G401 (cell line): ENCODE measurements around the gene KIF23. TPM values are rescaled to one million over a fixed set of nuclear protein-coding genes. Genes with fewer than 3 reads are reported as not detected.

Experiments
- DNase-seq: peaks from one replicate; pipeline ENCODE4 v3.0.0-alpha.2; 2015; ENCODE audit warnings: low spot score
- in situ Hi-C: cut with HindIII; loops from 2 replicates; pipeline ENCODE4 v1.10.0; 2016; ENCODE audit warnings: low sequenced_read_pairs, mixed read lengths
- total RNA-seq: library from RNA; depleted of rRNA; stranded (reverse); fragments of >200 nt; shearing (Covaris generic); gene quantifications from 2 replicates; pipeline ENCODE4 v1.2.3, GENCODE V29; 2014

Gene KIF23
- total RNA-seq, 1 experiment from 2014 or later, result 46.1 TPM

DNA sequence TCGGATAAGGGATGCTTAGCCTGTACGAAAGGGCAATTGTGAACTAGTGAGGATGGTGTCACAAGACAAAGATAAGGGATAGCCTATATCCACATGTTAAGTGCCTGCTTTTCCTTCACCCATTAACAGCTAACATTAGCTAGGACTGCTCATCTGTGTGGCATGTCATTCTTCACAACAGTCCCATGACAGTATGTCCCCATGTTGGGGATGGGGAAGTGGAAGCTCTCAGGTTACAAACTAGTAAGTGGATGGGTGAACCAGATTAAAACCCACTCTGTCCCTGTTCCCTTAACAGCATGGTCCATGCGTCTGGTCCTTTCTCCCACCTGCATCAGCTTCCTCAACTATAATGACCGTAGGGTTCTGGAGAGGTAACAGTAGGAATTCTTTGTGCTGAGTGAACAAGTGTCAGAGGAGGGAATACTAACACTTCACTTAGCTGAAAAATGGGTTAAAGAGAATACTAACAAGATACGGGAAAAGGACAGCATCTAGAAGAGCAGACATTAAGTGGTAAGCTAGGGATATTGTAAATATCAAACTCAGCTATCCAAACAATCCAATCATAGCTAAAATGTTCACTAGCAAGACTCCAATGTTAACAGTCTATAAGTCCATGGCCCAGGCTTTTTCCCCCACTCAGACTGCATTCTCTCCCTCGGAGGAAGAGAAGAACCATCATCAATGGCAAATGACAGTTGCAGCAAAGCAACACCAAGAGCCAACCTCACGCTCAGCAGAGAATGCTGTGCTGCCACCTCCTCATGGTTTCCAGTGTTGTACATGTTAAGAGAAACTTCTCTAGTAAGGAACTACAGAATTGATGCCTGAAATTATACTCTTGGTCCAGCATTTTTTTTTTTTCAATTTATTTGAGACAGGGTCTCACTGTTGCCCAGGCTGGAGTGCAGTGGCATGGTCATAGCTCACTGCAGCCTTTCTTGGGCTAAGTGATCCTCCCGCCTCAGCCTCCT, 43.4 kb downstream of the KIF23 start:
- in situ Hi-C loops, result no loop called here
- no peak for DNase-seq

DNA sequence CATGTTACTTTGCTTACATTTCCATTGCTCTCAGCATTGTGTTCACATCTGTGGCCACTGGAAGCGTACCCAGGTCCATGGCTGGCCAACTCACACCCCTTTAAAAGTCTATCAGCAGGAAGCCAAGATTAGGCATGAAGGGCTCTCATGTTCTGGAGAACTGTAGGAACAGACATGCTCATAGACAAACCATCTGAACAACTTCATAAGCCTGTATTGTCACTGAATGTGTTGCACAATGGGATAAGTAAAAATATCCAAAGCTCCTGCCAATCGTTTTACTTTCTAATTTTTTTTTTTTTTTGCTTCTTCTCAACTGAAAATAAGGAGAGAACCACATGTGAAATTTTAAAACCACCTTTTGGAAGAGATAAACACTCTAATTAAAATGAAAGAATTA, 44.9 kb downstream of the KIF23 start:
- in situ Hi-C loops, result no loop called here
- no peak for DNase-seq

DNA sequence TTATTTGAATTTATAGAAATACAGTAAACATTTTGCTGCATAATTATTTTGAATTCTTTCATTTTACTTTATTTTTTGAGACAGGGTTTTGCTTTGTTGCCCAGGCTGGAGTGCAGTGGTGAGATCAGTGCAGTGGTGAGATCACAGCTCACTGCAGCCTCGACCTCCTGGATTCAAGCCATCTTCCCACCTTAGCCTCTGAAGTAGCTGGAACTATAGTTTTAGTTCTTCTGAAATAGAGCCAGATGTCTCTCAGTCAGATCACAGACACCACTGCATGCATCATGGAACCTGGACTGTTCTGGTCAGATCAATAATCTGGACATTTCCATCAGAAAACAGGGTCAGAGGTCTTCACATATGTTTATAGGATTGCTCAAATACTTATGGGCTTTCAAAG, 46.3 kb downstream of the KIF23 start:
- DNase-seq, result no peak
- in situ Hi-C loops, result no loop called here

DNA sequence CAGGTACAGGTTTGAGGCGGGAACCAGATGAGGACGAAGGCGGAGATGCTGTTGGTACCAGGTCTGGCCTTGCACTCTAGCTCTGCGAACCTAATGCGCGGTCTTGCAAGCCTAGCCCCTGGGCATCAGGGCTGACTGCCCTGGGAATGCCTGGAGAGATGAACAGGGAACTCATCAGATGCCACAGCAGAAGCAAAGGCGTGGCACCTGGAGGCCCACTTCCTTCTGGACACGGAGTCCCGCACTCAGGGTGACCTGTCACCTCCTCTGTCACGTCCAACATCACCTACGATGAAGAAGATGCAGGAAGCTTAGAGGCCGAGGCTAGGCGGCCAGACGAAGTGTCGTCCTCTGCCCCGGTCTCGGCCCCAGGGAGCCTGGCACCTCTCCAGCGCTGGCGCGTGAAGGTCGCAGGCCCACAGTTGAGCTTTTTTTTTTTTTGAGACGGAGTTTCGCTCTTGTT, 47.9 kb downstream of the KIF23 start:
- DNase-seq, result peak; percentile 41
- in situ Hi-C loops, result no loop called here

DNA sequence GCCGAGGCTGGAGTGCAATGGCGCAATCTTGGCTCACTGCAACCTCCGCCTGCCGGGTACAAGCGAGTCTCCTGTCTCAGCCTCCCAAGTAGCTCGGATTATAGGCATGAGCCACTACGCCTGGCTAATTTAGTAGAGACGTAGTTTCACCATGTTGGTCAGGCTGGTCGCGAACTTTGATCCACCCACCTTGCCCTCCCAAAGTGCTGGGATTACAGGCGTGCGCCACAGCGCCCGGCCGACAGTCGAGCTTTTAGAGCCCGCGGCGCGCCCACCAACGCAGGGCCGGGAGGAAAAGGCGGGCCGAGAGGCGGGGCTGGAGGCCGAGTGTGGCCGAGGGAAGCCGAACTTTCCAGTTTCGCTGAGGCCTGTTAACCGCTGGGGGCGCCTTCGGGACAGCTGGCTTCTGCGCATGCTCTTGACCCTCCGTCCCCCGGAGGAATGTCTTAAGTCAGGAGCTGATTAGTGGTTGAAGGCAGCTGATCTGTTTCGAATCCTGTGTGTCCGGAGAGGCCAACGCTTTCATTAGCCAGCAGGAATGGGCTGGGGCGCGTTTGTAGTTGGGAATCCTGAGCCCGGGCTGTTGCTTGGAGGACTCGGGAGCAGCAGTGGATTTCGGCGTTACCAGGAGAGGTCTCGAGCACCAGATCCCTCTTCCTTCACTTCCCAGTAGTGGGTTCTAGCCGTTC, 48.5 kb downstream of the KIF23 start:
- DNase-seq, result peak; percentile 98
- in situ Hi-C loops, result no loop called here

DNA sequence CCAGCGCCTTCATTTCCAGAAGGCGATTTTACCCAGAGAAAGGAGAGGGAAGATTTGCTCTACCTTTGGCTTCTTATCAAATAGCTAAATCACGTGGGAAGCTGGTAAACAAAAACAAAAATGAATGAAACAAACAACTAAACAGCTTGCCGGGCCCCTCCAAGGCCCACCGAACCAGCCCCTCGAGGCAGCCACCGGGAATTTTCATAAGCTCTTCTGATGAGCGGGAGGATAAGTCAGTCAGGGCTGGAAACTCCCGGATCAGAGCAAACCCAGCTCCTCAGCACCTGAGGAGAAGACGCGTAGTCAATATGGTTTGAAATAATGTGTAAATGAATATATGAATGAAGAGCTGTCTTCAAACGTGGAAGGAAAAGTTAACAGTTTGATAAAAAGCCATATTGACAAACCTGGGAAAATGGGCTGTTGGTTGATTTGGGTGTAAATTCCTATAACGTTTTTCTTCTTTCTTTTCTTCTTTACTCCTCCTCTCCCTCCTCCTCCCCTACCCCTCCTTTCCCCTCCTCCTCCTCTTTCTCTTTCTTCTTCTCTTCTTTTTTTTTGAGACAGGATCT, 49.1 kb downstream of the KIF23 start:
- no peak for DNase-seq
- in situ Hi-C loops, result no loop called here

DNA sequence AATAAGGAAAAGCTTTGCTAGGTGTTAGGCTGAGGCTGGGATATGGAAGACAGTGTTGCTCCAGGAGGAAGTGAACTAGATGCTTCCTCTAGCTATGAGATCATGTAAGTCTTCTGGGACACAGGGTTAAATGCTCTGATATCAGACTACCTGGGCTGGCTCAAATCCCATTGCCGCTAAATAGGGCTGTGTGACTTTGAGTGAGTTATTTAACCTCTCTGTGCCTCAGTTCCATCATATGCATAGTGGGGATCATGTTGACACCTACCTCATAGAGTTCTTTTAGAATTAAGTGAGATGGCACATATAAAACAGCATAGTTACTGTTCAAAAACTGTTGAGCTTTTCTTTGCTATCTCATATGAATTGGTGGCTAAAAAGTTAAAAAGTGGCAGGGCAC, 51.1 kb downstream of the KIF23 start:
- in situ Hi-C loops, result no loop called here
- DNase-seq, result no peak

DNA sequence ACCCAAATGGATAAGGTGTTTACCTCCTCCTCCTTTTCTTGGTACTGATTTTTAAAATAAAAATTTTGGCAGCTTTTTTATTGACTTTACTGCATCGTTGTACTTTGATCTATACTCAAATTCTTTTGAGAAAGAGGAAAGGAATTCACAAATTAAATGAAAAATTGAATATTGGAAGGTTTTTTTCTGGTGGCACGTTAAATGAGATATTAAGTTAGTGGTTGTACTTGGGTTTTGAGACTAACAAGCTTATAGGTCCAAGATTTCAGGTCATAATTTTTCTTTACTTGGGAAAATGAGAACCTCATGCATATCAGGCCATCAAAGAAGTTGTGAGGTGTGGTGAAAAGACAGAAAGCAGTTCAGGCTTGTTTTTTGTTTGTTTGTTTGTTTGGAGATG, 52.6 kb downstream of the KIF23 start:
- DNase-seq, result no peak
- in situ Hi-C loops, result no loop called here

DNA sequence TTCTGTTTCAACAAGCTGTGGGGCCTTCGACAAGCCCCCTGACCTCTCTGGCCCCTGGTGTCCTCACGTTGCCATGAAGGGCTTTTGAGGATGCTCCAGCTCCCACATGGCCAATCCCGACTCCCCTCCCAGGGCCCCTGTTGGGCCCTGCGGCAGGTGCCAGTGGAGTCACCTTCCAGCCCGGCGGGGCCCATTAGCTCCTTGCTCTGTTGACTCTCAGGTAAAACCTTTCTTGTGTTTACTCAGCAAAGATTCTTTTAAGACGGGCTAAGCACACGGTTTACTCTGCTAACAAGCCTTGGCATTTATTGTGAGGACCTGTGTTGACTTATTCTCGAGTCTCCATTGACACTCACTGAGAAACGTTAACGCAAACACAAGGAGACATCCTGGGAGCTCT, 53.5 kb downstream of the KIF23 start:
- in situ Hi-C loops, result no loop called here
- DNase-seq, result no peak

DNA sequence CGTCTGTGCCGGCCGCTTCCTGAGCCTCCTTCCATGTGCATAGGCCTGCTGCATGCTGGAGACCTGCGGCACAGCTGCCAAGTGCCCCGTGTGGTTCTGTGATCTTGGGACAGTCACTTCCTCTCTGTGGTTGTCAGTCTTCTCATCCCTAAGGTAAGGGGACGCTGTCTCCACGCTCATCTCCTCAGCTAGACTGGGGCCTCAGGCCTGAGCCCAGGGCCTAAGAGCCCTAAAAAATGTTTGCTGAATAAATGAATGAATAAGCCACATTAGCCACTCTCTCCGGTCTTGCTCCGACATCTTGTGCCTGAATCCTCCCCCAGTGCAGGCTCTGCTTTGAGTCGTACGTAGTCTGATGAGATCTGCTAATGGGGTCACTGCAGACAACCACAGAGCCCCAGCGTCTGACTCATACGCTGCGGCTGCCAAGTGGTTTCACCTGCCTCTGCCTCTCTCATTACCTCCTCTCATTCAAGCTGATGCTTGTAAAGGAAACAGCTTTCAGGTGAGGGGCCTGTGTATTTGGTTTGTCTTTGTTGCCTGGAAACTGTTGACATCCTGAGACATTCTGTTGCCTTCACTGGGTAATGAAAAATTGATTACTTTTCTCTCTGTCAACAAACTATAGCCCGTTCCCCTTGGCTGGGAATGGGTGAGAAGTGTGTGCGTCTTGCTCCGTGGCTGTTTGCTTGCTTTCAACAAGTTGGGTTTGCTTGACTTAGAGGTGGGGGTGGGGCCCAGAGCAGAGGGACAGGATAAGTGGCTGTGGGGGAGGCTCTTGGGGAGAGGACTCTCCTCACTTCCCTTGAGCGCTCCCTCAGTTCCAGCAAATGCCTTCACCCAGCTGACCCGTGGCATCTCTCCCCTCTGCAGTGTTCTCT, 54.3 kb downstream of the KIF23 start:
- in situ Hi-C loops, result no loop called here
- peak; percentile 44 for DNase-seq

DNA sequence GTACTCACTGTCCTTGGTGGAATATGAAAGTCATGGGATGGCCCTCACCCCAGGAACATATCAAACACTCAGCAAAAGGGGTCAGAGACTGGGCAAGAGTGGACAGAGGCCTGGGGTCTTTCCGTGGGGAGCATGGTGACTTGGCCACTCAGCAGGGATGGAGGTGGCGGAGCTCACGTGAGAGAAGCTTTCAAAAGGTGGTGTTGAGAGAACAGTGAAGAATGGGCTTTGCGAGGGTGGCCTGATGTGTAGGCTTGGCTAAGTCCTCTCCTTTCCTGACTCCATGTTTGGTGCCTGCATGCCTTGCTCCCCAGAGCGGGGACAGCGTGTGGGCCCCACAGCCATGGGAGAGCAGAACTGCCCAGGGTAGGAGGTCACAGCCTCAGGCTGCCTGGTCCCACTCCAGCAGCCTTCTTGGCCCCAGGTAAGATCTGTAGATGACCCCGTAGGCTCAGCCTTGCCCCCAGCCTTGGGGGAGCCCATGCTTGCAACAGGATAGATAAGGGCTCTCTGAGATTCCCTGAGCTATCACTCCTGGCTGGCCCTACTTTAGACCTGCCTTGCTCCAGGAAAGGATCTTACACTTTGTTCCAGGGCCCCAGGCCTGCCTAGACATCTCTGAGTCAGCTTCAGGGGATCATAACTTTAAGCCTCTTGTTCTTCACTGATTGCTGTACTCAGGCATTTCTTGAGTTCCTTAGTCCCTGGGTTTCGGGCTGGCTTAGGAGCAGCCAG, 55.5 kb downstream of the KIF23 start:
- DNase-seq, result no peak
- in situ Hi-C loops, result no loop called here

DNA sequence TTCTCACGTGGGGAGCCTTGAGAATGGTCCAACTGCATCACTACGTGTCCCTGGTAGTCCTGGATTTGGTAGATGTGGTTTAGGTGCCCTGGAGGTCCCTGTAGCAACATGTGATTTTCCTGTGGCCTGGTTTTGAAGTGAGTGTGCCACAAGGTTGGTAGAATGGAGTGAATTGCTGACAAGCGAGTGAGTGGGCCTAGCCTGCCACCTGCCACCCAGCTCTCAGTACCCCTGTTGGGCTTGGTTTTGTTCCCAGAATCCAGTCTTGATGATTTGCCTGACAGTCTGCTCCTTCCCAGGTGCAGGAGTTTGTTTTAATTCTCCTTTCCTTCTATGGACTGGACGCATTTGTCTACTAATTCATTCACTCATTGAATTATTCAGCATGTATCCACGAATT, 57.9 kb downstream of the KIF23 start:
- peak; percentile 60 for DNase-seq
- in situ Hi-C loops, result no loop called here

DNA sequence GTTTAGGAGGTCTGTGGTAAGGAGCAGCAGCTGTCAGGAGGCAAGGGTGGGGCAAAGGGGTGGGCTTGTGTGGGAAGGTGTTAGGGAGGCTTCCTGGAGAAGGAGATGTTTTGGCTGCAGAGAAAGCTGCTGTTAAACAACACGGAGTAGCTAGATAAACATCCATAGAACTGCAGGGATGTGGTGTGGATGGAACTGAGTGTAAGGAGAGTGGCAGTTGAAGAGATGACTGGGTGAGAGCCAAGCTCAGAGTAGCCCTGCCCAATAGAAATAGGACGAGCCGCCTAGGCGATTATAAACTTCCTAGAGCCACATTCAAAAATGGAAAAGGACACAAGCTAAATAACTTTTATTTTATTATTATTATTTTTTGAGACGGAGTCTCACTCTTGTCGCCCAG, 58.4 kb downstream of the KIF23 start:
- in situ Hi-C loops, result no loop called here
- DNase-seq, result no peak

DNA sequence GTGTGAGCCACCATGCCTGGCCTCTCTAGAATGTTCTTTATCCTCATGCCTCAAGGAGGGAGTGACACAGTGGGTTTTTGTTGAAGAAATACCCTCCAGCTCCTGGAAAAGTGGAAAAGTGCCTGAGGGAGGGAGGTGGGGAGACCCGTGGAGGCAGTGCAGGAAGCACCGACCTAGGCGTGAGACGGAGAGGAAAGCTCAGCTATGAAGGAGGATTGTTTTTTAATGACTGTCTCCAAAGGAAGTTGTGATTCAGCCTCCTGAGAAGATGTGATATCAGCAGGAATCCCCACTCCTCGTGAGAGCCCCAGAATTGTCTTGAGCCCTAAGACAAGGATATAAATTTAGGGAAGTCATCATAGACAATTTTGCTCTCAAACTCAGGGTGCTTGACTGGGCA, 60.1 kb downstream of the KIF23 start:
- in situ Hi-C loops, result no loop called here

DNA sequence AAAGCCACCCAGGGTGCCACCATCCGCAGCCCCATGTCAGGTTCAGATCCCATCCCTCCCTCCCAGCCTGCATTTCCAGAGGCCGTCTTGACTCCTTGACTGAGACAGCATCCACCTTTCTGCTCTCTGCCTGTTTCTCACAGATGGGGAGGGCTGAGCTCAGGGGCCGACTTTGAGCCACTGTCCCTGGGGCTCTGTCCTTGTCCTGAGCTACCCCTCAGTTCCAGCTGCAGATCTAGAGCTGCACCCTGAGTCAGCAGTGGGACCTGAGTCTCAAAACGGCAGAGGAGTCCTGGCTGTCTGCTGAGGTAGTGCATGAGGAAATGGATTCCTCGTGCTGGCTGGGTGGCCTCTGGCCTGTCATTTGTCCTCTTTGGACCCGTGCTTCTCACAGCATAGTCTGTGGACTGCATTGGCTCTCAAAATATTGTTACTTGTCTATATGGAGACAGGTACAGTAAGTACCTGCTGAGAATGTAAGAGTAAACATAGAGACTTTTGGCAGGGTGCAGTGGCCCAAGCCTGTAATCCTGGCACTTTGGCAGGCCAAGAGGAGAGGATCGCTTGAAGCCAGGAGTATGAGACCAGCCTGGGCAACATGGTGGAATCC, 60.8 kb downstream of the KIF23 start:
- in situ Hi-C loops, result no loop called here
- no peak for DNase-seq

More for the DNA sequence above, 60.1 kb downstream of the KIF23 start:
- DNase-seq, result no peak

DNA sequence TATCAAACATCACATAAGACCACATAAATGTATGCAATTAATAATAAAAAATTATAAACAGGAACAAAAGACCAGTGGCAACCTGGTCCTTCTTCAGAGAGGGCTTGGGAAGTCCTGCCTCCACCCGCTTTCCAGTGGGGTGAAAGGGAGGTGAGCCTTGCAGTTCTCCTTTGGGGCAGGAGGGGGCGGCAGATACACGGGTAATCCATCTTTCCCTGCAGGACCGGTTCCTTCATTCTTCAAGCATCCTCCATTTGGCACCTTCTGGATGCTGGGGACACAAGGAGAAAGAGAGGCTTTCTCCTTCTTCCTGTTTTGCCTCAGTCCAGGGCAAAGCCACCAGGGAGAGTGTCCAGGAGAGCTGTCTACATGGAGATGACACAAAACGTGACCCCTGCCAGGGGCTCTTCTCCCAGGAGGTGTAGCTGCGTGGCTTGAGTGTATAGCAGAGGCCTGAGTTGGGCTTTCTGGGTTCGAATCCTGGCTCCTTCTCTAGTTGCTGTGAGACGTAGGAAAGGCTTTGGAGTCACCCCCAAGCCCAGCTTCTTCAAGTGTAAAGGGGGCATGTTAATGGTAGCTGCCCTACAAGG, 61.7 kb downstream of the KIF23 start:
- peak; percentile 77 for DNase-seq
- in situ Hi-C loops, result no loop called here

DNA sequence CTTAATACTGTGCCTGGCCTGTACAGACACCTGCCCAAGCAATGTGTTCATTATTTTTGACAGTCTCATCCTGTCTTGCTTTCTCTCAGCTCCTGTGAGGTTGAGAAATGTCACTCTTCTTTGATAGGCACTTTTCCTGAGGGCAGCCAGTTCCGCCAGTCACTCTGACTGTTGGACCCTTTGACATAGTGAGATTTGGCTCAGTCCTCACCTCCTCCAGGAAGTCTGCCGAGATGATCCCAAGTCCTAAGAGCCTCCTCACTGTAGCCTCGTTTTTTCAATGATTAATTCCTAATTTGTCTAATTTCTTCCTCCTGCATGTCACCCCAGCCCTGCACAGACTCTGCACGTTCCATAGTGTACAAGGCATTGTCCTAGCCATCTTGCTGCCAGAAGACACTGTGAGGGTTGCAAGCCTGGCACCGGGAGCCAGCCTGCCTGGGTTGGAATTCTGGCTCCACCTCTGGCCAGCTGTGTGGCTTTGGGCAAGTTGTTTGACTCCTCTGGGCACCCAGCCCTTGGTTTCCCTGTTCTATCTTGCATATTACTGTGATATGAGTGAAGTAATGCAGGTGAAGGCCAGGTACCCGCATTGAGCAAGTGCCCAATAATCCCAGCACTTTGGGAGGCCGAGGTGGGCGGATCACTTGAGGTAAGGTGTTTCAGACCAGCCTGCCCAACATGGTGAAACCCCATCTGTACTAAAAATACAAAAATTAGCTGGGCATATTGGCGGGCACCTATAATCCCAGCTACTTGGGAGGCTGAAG, 62.7 kb downstream of the KIF23 start:
- in situ Hi-C loops, result no loop called here
- no peak for DNase-seq
